Hepatocyte (in vitro differentiated cells): Measurements from ENCODE around the gene NGFR. TPM values are rescaled to one million over a fixed set of nuclear protein-coding genes. Genes with fewer than 3 reads are reported as not detected.

Experiments used
- DNase-seq: peaks from one replicate; pipeline ENCODE4 v3.0.0-alpha.2; 2016; ENCODE audit warnings: low spot score
- H2AFZ ChIP-seq: fragments of 200-600 bp; sonication (generic); 2 replicates; pipeline ENCODE4 v1.6.0; 2016; ENCODE audit warnings: antibody characterized with exemption, mild to moderate bottlenecking
- H3K27ac ChIP-seq: fragments of 200-600 bp; sonication (generic); 2 replicates; pipeline ENCODE4 v1.5.1; 2016; ENCODE audit warnings: mild to moderate bottlenecking
- H3K27me3 ChIP-seq: fragments of 200-600 bp; sonication (generic); 2 replicates; pipeline ENCODE4 v1.6.1; 2016
- H3K36me3 ChIP-seq: fragments of 200-600 bp; sonication (generic); replicated peaks from 2 replicates; pipeline ENCODE4 v1.5.1; 2016; ENCODE audit warnings: low read depth; ENCODE audit not compliant: insufficient read depth
- H3K4me1 ChIP-seq: fragments of 200-600 bp; sonication (generic); 2 replicates; pipeline ENCODE4 v1.5.1; 2016; ENCODE audit warnings: mild to moderate bottlenecking, moderate library complexity; ENCODE audit not compliant: insufficient read depth
- H3K4me2 ChIP-seq: fragments of 200-600 bp; sonication (generic); 2 replicates; pipeline ENCODE4 v1.6.0; 2016
- H3K4me3 ChIP-seq: fragments of 200-600 bp; sonication (generic); 2 replicates; pipeline ENCODE4 v1.5.1; 2016; ENCODE audit warnings: mild to moderate bottlenecking
- H3K79me2 ChIP-seq: fragments of 200-600 bp; sonication (generic); 2 replicates; pipeline ENCODE4 v1.6.0; 2017; ENCODE audit warnings: mild to moderate bottlenecking
- H3K9me2 ChIP-seq: fragments of 200-600 bp; sonication (generic); replicated peaks from 2 replicates; pipeline ENCODE4 v1.6.0; 2017; ENCODE audit warnings: mild to moderate bottlenecking; ENCODE audit not compliant: insufficient read depth
- H3K9me3 ChIP-seq: fragments of 200-600 bp; sonication (generic); 2 replicates; pipeline ENCODE4 v1.5.1; 2016; ENCODE audit warnings: low read depth, mild to moderate bottlenecking
- H4K20me1 ChIP-seq: fragments of 200-600 bp; sonication (generic); 2 replicates; pipeline ENCODE4 v1.6.0; 2016; ENCODE audit warnings: mild to moderate bottlenecking; ENCODE audit not compliant: insufficient read depth, poor library complexity, severe bottlenecking
- EZH2 ChIP-seq: fragments of 200-600 bp; sonication (generic); IDR thresholded peaks from 2 replicates; pipeline ENCODE4 v1.6.1; 2016; ENCODE audit warnings: antibody characterized with exemption, mild to moderate bottlenecking, borderline replicate concordance
- EZH2phosphoT487 ChIP-seq: fragments of 200-600 bp; sonication (generic); IDR thresholded peaks from one replicate; pipeline ENCODE4 v1.6.1; 2018; ENCODE audit warnings: antibody characterized with exemption, mild to moderate bottlenecking, low read depth, moderate library complexity; ENCODE audit not compliant: unreplicated experiment, severe bottlenecking
- WGBS: methylation state at CpG from one replicate; pipeline ENCODE4 v1.1.6; 2016; ENCODE audit warnings: low lambda C conversion rate; ENCODE audit errors: missing lambda C conversion rate; 5-methylcytosine and 5-hydroxymethylcytosine counted together
- polyA plus RNA-seq: library from polyadenylated mRNA; unstranded; fragments of >200 nt; fragmentation: Nextera tagmentation; extraction: Ambion mirVana; gene quantifications from 2 replicates; pipeline ENCODE4 v1.2.1, GENCODE V29; 2016
- total RNA-seq: library from RNA; depleted of rRNA; stranded (reverse); fragments of >200 nt; gene quantifications from 2 replicates; pipeline ENCODE4 v1.2.3, GENCODE V29; 2014
- TF ChIP-seq, protein P1 (sequence below): fragments of 200-600 bp; sonication (generic); IDR thresholded peaks from 2 replicates; pipeline ENCODE4 v1.5.1; 2016; ENCODE audit warnings: antibody characterized with exemption, mild to moderate bottlenecking; ENCODE audit not compliant: poor library complexity

Gene NGFR
- total and polyA plus RNA-seq, 2 experiments from 2014 or later: 3.6 to 5.6 TPM

DNA sequence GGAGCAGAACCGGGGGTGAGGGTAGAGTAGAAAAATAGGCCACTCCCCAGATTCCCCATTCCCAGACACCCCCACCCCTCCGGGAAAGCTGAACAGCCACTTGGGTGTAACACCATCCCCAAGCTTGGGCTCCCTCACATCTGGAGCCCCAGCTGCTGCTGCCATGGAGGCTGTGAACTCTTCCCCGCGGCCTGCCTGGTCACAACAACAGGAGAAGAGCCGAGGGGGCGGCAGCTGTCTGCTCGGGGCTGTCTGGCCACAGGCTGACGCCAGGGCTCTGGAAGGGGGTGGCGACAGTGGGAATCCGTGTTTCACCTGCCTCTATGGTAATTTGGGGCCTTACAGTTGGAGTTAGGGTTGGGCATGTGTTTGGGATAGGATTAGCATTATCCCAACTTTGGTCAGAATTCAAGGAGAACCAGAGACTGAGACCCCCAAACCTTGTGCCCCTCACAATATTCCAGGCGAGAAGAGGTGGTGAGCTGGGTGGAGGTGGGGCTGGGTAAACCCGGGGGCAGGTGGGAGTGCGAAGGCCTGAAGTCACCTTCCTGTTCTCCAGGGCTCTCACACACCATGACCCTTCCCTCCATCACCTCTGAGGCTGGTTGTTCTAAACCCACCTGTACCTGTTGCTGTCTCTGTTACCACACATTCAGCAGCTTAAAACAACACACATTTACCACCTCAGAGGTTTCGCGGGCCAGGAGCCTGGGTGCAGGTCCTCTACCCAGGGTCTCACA is 50.9 kb downstream of the NGFR start:
- Histone ChIP-seq H4K20me1 (no peaks in the 10 kb centered on the region), H3K4me2 (no peak overlapping the region), H3K27ac (no peak overlapping the region), H3K36me3 (no peaks in the 10 kb centered on the region), H3K9me2 (no peaks in the 10 kb centered on the region), H3K4me1 (no peaks in the 10 kb centered on the region), H2AFZ (no peak overlapping the region), H3K9me3 (no peaks in the 10 kb centered on the region), H3K79me2 (no peaks in the 10 kb centered on the region), H3K27me3 (no peaks in the 10 kb centered on the region), H3K4me3 (no peak overlapping the region)
- WGBS: 71% methylated on average over 15 of the region's 15 CpGs
- DNase-seq: no peak
- TF ChIP-seq EZH2phosphoT487 (no peak), EZH2 (no peak)
- TF ChIP-seq, protein P1, sequence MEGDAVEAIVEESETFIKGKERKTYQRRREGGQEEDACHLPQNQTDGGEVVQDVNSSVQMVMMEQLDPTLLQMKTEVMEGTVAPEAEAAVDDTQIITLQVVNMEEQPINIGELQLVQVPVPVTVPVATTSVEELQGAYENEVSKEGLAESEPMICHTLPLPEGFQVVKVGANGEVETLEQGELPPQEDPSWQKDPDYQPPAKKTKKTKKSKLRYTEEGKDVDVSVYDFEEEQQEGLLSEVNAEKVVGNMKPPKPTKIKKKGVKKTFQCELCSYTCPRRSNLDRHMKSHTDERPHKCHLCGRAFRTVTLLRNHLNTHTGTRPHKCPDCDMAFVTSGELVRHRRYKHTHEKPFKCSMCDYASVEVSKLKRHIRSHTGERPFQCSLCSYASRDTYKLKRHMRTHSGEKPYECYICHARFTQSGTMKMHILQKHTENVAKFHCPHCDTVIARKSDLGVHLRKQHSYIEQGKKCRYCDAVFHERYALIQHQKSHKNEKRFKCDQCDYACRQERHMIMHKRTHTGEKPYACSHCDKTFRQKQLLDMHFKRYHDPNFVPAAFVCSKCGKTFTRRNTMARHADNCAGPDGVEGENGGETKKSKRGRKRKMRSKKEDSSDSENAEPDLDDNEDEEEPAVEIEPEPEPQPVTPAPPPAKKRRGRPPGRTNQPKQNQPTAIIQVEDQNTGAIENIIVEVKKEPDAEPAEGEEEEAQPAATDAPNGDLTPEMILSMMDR: no peak

DNA sequence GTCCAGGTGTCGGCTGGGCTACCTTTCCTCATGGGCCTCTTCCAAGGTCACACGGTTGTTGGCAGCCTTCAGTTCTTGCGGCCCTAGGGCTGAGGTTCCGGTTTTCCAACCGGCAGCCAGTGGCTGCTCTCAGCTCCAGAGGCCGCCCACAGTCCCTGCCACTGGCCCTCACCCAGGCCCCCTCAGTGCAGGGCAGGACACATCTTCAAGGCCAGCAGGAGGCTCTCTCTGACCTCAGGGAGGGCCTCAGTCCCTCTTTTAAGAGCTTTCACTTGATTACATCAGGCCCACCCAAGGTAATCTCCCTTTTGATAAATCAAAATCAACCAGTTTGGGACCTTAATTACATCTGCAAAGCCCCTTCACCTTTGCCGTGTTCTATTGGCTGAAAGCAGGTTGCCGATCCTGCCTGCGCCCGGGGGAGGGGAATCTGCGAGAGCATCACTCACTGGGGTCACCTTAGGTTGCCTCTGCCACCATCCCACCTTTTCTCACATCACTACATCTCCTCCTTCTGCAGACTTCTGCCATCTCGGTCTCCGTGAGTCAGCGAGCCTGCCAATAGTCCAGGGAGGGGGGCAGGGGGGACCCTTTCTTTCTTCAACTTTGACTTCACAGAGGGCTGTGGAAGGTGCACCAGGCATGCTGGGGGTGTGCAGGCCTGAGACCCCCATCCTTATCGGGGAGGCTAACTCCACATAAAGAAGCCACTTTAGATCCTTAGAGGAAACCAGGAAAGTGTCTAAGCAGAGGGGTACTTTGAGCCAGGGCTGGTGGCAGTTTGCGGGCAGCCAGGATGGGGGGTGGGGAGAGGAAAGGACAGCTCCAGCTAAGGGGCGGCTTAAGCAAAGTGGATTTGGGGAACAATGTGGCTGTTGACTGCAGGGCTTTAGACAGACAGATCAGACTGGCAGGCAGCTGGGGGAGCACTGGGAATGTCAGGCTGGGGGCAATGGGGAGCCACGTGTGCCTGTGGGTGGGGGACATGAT is 51.7 kb downstream of the NGFR start:
- DNase-seq: peak; percentile 3

DNA sequence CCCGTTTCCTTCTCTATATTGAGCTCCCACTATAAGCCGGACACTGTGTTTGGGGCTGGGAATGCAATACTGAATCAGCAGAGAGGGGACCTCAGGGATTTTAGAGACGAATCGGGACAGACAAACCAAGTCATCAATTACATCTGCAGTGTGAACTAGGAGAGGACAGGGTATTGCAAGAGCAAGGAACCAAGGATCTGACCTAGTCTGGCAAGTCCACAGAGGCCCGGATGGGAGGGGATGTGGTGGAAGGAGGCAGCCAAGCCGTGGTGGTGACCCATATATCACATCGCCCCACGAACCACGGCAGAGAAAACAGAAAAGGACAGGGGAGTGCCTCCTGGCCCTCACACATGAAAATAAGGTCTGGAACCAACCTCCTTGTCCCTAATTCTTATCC is 52.5 kb downstream of the NGFR start:
- no peak for DNase-seq
- Histone ChIP-seq H3K36me3 (no peaks in the 10 kb centered on the region), H2AFZ (no peak overlapping the region), H3K4me3 (no peak overlapping the region), H3K9me3 (no peaks in the 10 kb centered on the region), H3K27me3 (no peaks in the 10 kb centered on the region), H3K79me2 (no peaks in the 10 kb centered on the region), H4K20me1 (no peaks in the 10 kb centered on the region), H3K4me1 (no peaks in the 10 kb centered on the region), H3K27ac (no peak overlapping the region), H3K9me2 (no peaks in the 10 kb centered on the region), H3K4me2 (no peak overlapping the region)
- WGBS: 82% methylated on average over 9 of the region's 9 CpGs
- TF ChIP-seq EZH2: no peak
- no peak for TF ChIP-seq EZH2phosphoT487
- TF ChIP-seq, protein P1: no peak

More for the DNA sequence above, 51.7 kb downstream of the NGFR start:
- 87% methylated on average over 18 of the region's 18 CpGs for WGBS
- H3K4me2 ChIP-seq: no peak overlapping the region
- no peaks in the 10 kb centered on the region for H3K4me1 ChIP-seq
- H2AFZ ChIP-seq: no peak overlapping the region
- H3K4me3 ChIP-seq: no peak overlapping the region
- TF ChIP-seq EZH2: no peak
- no peak for TF ChIP-seq EZH2phosphoT487
- TF ChIP-seq, protein P1: no peak
- no peak overlapping the region for H3K27ac ChIP-seq
- H3K9me3 ChIP-seq: no peaks in the 10 kb centered on the region
- no peaks in the 10 kb centered on the region for H3K9me2 ChIP-seq
- H3K36me3 ChIP-seq: no peaks in the 10 kb centered on the region
- no peaks in the 10 kb centered on the region for H3K79me2 ChIP-seq
- H4K20me1 ChIP-seq: no peaks in the 10 kb centered on the region
- H3K27me3 ChIP-seq: no peaks in the 10 kb centered on the region
